Esophagus squamous epithelium (tissue), 4 donors: ENCODE measurements around the gene XPNPEP2.

Source experiments
- POLR2A ChIP-seq, 4 donors: fragments of 450-650 bp; IDR thresholded peaks; one replicate each; pipeline ENCODE4 v1.6.1; 2017; ENCODE audit warnings: antibody characterized with exemption in 4 of 4, mild to moderate bottlenecking in 4 of 4, moderate library complexity in 3 of 4
- TF ChIP-seq, protein P1 (sequence below), 6 experiments: fragments of 450-650 bp in 4 of 6; fragments of 200-600 bp in 2 of 6; sonication (generic) in 2 of 6; IDR thresholded peaks; one replicate each; pipeline ENCODE4 v1.5.1; 2016 to 2019; ENCODE audit warnings: antibody characterized with exemption in 6 of 6, mild to moderate bottlenecking in 4 of 6, moderate library complexity in 4 of 6

DNA sequence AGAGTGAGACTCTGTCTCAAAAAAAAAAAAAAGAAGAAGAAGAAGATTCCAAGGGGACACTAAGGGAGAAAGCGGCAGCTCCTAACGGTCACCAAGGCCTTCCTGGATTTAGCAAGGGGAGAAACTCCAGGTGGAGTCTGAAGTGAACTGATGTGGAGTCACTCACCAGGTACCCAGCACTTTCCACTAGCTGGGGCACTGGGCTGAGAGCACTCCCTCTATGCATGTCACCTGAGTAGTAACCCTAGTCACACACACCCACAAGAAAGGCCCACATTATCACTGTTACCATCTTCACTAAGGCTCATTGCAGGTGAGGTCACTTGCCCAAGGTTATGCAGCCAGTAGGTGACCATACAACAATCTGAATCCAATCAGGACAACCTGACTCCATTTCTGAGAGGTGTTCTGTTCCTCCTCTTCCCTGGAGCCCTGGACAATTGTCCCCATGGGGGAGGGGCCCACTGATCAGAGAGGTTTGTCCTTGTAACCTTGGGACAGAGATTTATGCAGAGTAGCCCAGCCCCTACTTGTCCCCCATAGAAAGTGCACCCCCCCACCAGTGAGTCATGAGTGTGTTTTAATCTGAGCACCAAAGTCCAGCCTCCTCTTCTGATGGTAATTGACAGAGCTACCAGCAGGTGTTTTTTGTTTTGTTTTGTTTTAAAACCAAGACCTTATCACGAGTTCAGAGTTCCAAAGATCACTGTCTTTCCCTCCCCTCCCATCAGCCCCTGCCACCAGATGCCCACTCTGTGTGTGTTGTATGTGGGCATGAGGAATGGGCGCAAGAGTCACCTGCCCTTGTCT is 35.1 kb downstream of the XPNPEP2 start:
- TF ChIP-seq, protein P1, sequence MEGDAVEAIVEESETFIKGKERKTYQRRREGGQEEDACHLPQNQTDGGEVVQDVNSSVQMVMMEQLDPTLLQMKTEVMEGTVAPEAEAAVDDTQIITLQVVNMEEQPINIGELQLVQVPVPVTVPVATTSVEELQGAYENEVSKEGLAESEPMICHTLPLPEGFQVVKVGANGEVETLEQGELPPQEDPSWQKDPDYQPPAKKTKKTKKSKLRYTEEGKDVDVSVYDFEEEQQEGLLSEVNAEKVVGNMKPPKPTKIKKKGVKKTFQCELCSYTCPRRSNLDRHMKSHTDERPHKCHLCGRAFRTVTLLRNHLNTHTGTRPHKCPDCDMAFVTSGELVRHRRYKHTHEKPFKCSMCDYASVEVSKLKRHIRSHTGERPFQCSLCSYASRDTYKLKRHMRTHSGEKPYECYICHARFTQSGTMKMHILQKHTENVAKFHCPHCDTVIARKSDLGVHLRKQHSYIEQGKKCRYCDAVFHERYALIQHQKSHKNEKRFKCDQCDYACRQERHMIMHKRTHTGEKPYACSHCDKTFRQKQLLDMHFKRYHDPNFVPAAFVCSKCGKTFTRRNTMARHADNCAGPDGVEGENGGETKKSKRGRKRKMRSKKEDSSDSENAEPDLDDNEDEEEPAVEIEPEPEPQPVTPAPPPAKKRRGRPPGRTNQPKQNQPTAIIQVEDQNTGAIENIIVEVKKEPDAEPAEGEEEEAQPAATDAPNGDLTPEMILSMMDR (IDR thresholded peaks at IDR 0.05), result no peak
- TF ChIP-seq POLR2A (IDR thresholded peaks at IDR 0.05), result no peak
